ENCODE data around the gene CYP2B6.
"Not testable (repeated sequence)": the region's sequence is repeated elsewhere in the genome, so short reads cannot be mapped to it uniquely, and the experiment has no call there.

GRCh38 chr19:41033324-41033723 is 42.2 kb downstream of the CYP2B6 start:
- not testable (repeated sequence) for TF ChIP-seq EZH2phosphoT487 (IDR thresholded peaks at IDR 0.05; ENCODE audit: low read depth)
- TF ChIP-seq, protein P1, sequence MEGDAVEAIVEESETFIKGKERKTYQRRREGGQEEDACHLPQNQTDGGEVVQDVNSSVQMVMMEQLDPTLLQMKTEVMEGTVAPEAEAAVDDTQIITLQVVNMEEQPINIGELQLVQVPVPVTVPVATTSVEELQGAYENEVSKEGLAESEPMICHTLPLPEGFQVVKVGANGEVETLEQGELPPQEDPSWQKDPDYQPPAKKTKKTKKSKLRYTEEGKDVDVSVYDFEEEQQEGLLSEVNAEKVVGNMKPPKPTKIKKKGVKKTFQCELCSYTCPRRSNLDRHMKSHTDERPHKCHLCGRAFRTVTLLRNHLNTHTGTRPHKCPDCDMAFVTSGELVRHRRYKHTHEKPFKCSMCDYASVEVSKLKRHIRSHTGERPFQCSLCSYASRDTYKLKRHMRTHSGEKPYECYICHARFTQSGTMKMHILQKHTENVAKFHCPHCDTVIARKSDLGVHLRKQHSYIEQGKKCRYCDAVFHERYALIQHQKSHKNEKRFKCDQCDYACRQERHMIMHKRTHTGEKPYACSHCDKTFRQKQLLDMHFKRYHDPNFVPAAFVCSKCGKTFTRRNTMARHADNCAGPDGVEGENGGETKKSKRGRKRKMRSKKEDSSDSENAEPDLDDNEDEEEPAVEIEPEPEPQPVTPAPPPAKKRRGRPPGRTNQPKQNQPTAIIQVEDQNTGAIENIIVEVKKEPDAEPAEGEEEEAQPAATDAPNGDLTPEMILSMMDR (IDR thresholded peaks at IDR 0.05; ENCODE audit: low read depth, low read length): not testable (repeated sequence)
